Liver (tissue), 9 donors: ENCODE results near the gene SYT13. TPM values are rescaled to one million over a fixed set of nuclear protein-coding genes. Genes with fewer than 3 reads are reported as not detected.

Experiments
- DNase-seq: peaks from one replicate; pipeline ENCODE4 v3.0.0-alpha.2; 2017; ENCODE audit warnings: low spot score
- H3K27ac ChIP-seq, 2 donors: one replicate each; pipeline ENCODE4 v1.7.0; 2013; ENCODE audit warnings: inconsistent platforms in 2 of 2, low read length in 2 of 2, control low read depth in 1 of 2, low read depth in 1 of 2, mild to moderate bottlenecking in 1 of 2
- H3K27me3 ChIP-seq, 4 donors: one replicate each; pipeline versions ENCODE4 v1.6.1 to v1.7.0; 2013; ENCODE audit warnings: low read length in 3 of 4, inconsistent platforms in 1 of 4, mild to moderate bottlenecking in 1 of 4, moderate library complexity in 1 of 4; ENCODE audit not compliant: control insufficient read depth in 4 of 4, insufficient read depth in 4 of 4
- H3K36me3 ChIP-seq, 4 donors: one replicate each; pipeline versions ENCODE4 v1.6.1 to v1.7.0; 2013; ENCODE audit warnings: low read length in 3 of 4, mild to moderate bottlenecking in 3 of 4, low read depth in 1 of 4, moderate library complexity in 1 of 4; ENCODE audit not compliant: control insufficient read depth in 4 of 4, insufficient read depth in 3 of 4
- H3K4me1 ChIP-seq, 4 donors: one replicate each; pipeline versions ENCODE4 v1.6.1 to v1.7.0; 2013; ENCODE audit warnings: low read length in 3 of 4, mild to moderate bottlenecking in 3 of 4, moderate library complexity in 1 of 4; ENCODE audit not compliant: control insufficient read depth in 4 of 4, insufficient read depth in 4 of 4
- H3K4me3 ChIP-seq, 3 donors: one replicate each; pipeline versions ENCODE4 v1.6.1 to v1.7.0; 2013; ENCODE audit warnings: low read length in 3 of 3, control low read depth in 1 of 3, low read depth in 1 of 3, mild to moderate bottlenecking in 1 of 3
- H3K9ac ChIP-seq, 2 donors: one replicate each; pipeline ENCODE4 v1.7.0; 2013; ENCODE audit warnings: low read length in 2 of 2, mild to moderate bottlenecking in 2 of 2, moderate library complexity in 2 of 2, control low read depth in 1 of 2, low read depth in 1 of 2
- H3K9me3 ChIP-seq, 4 donors: one replicate each; pipeline versions ENCODE4 v1.6.1 to v1.7.0; 2013; ENCODE audit warnings: low read length in 3 of 4; ENCODE audit not compliant: control insufficient read depth in 4 of 4
- EGR1 ChIP-seq, 2 donors: IDR thresholded peaks; 2 replicates each; pipeline ENCODE4 v1.6.1; 2016 to 2018; ENCODE audit warnings: antibody characterized with exemption in 2 of 2, low read depth in 2 of 2
- FOXA1 ChIP-seq: IDR thresholded peaks from 2 replicates; pipeline ENCODE4 v1.6.1; 2016; ENCODE audit warnings: antibody characterized with exemption
- FOXA2 ChIP-seq: IDR thresholded peaks from 2 replicates; pipeline ENCODE4 v1.6.1; 2016; ENCODE audit warnings: antibody characterized with exemption
- GABPA ChIP-seq, 2 donors: IDR thresholded peaks in 1 of 2; conservative IDR thresholded peaks in 1 of 2; 2 replicates each; pipeline ENCODE4 v1.6.1; 2016; ENCODE audit warnings: antibody characterized with exemption in 2 of 2, mild to moderate bottlenecking in 1 of 2, moderate library complexity in 1 of 2
- HNF4A ChIP-seq, 2 donors: conservative IDR thresholded peaks; 2 replicates each; pipeline ENCODE4 v1.6.1; 2016; ENCODE audit warnings: antibody characterized with exemption in 2 of 2, mild to moderate bottlenecking in 2 of 2
- HNF4G ChIP-seq: IDR thresholded peaks from 2 replicates; pipeline ENCODE4 v1.6.1; 2016; ENCODE audit warnings: antibody characterized with exemption
- JUND ChIP-seq, 2 donors: IDR thresholded peaks; 2 replicates each; pipeline ENCODE4 v1.6.1; 2016; ENCODE audit warnings: antibody characterized with exemption in 2 of 2
- NR2F2 ChIP-seq: IDR thresholded peaks from 2 replicates; pipeline ENCODE4 v1.6.1; 2016; ENCODE audit warnings: antibody characterized with exemption
- RAD21 ChIP-seq, 2 donors: IDR thresholded peaks; 2 replicates each; pipeline ENCODE4 v1.6.1; 2016; ENCODE audit warnings: antibody characterized with exemption in 2 of 2, mild to moderate bottlenecking in 2 of 2
- RXRA ChIP-seq, 2 donors: IDR thresholded peaks; 2 replicates each; pipeline ENCODE4 v1.6.1; 2017 to 2018; ENCODE audit warnings: antibody characterized with exemption in 2 of 2, mild to moderate bottlenecking in 1 of 2
- SP1 ChIP-seq: IDR thresholded peaks from 2 replicates; pipeline ENCODE4 v1.6.1; 2018; ENCODE audit warnings: antibody characterized with exemption, mild to moderate bottlenecking
- YY1 ChIP-seq: IDR thresholded peaks from 2 replicates; pipeline ENCODE4 v1.6.1; 2016; ENCODE audit warnings: antibody characterized with exemption, mild to moderate bottlenecking
- WGBS: extraction: QIAGEN DNeasy Blood & Tissue Kit; methylation state at CpG from one replicate; pipeline ENCODE4 v1.1.7; 2013; 5-methylcytosine and 5-hydroxymethylcytosine counted together
- polyA plus RNA-seq, 2 donors: library from polyadenylated mRNA; stranded (reverse) in 1 of 2; unstranded in 1 of 2; fragments of 200-250 nt in 1 of 2; fragments of >200 nt in 1 of 2; fragmentation: Nextera tagmentation in 1 of 2; extraction: Ambion mirVana in 1 of 2; gene quantifications; one replicate each; pipeline versions ENCODE4 v1.2.1 to v1.2.3, GENCODE V29; 2013 to 2015
- total RNA-seq, 2 donors: library from RNA; depleted of rRNA; stranded (reverse); fragments of >200 nt; gene quantifications; one replicate each; pipeline ENCODE4 v1.2.3, GENCODE V29; 2014
- TF ChIP-seq, protein P1 (sequence below): fragments of 150-350 bp; IDR thresholded peaks from 2 replicates; pipeline ENCODE4 v1.5.1; 2017; ENCODE audit warnings: improper control_type of control experiment, low read depth, low read length; ENCODE audit not compliant: missing input control
- TF ChIP-seq, protein P2 (sequence below): IDR thresholded peaks from 2 replicates; pipeline ENCODE4 v1.6.1; 2016; ENCODE audit warnings: antibody characterized with exemption
- TF ChIP-seq, protein P3 (sequence below): IDR thresholded peaks from 2 replicates; pipeline ENCODE4 v1.6.1; 2016; ENCODE audit warnings: antibody characterized with exemption, mild to moderate bottlenecking
- TF ChIP-seq, protein P4 (sequence below): IDR thresholded peaks from 2 replicates; pipeline ENCODE4 v1.6.1; 2016; ENCODE audit warnings: antibody characterized with exemption
- donor health status: healthy.
- donor health status: healthy.
- donor health status: healthy.
- donor health status: healthy.
- donor health status: healthy.

SYT13 gene
- total and polyA plus RNA-seq, 4 donors: 0.05 to 0.33 (median 0.14) TPM

DNA sequence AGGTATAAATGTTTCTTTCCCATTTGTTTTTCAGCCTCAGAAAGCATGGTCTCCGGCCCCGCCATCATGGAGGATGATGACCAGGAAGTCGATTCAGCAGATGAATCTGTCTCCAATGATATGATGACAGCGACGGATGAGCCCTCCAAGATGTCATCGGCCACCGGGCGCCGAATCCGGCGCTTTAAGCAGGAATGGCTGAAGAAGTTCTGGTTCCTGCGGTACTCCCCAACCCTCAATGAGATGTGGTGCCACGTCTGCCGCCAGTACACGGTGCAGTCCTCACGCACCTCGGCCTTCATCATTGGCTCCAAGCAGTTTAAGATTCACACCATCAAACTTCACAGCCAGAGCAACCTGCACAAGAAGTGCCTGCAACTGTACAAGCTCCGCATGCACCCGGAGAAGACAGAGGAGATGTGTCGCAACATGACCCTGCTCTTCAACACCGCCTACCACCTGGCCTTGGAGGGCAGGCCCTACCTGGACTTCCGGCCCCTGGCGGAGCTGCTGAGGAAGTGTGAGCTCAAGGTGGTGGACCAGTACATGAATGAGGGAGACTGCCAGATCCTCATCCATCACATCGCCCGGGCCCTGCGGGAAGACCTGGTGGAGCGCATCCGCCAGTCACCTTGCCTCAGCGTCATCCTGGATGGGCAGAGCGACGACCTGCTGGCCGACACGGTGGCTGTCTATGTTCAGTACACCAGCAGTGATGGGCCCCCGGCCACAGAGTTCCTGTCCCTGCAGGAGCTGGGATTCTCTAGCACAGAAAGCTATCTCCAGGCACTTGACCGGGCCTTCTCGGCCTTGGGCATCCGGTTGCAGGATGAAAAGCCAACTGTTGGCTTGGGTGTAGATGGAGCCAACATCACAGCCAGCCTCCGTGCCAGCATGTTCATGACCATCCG lies 59.9 kb downstream of the SYT13 start:
- H3K27ac ChIP-seq: no peak overlapping the region
- H3K9me3 ChIP-seq: no peaks in the 10 kb centered on the region
- no peaks in the 10 kb centered on the region for H3K27me3 ChIP-seq
- TF ChIP-seq RAD21 (IDR thresholded peaks at IDR 0.05): no peak
- TF ChIP-seq EGR1 (IDR thresholded peaks at IDR 0.05; ENCODE audit: low read depth in 2 of 2): no peak
- TF ChIP-seq FOXA1: no peak
- TF ChIP-seq, protein P1, sequence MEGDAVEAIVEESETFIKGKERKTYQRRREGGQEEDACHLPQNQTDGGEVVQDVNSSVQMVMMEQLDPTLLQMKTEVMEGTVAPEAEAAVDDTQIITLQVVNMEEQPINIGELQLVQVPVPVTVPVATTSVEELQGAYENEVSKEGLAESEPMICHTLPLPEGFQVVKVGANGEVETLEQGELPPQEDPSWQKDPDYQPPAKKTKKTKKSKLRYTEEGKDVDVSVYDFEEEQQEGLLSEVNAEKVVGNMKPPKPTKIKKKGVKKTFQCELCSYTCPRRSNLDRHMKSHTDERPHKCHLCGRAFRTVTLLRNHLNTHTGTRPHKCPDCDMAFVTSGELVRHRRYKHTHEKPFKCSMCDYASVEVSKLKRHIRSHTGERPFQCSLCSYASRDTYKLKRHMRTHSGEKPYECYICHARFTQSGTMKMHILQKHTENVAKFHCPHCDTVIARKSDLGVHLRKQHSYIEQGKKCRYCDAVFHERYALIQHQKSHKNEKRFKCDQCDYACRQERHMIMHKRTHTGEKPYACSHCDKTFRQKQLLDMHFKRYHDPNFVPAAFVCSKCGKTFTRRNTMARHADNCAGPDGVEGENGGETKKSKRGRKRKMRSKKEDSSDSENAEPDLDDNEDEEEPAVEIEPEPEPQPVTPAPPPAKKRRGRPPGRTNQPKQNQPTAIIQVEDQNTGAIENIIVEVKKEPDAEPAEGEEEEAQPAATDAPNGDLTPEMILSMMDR: no peak
- no peak for TF ChIP-seq RXRA (IDR thresholded peaks at IDR 0.05)
- TF ChIP-seq, protein P2, sequence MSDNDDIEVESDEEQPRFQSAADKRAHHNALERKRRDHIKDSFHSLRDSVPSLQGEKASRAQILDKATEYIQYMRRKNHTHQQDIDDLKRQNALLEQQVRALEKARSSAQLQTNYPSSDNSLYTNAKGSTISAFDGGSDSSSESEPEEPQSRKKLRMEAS: no peak
- TF ChIP-seq HNF4A (conservative IDR thresholded peaks at IDR 0.05): no peak
- no peak overlapping the region for H3K4me3 ChIP-seq
- 98% methylated on average over 39 of the region's 39 CpGs for WGBS
- peaks cover 3 to 22% (median 8%) of the 10 kb centered on the region in 4 donors for H3K36me3 ChIP-seq
- H3K9ac ChIP-seq: no peak overlapping the region
- no peaks in the 10 kb centered on the region for H3K4me1 ChIP-seq
- DNase-seq: no peak

DNA sequence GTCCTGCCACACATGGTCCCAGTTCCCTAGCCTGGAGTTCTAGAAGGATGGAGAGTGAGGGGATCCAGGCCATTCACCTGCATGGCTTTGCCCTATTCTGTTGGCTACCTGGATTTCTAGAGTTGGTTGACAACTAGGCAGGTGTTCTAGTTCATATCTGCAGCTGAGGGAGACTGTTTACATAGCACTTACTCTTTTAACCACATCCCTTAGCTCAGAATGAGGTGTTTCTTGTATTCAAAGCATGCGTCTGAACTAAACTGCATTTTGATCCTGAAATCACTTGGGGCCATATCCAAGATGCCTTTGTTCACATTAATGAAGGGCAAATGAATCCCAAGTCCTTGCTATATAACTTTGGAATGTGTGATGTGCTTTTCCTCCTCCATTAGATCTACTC lies 60.9 kb downstream of the SYT13 start:
- TF ChIP-seq NR2F2 (no peak), JUND (IDR thresholded peaks at IDR 0.05) (no peak), RAD21 (IDR thresholded peaks at IDR 0.05) (no peak), SP1 (no peak), EGR1 (IDR thresholded peaks at IDR 0.05; ENCODE audit: low read depth in 2 of 2) (no peak), HNF4A (conservative IDR thresholded peaks at IDR 0.05) (no peak), FOXA1 (no peak), GABPA (IDR thresholded peaks at IDR 0.05 in 1 of 2, conservative IDR thresholded peaks at IDR 0.05 in 1 of 2) (no peak), HNF4G (no peak), RXRA (IDR thresholded peaks at IDR 0.05) (no peak), YY1 (no peak), FOXA2 (no peak)
- TF ChIP-seq, protein P2: no peak
- TF ChIP-seq, protein P1: no peak
- TF ChIP-seq, protein P3, sequence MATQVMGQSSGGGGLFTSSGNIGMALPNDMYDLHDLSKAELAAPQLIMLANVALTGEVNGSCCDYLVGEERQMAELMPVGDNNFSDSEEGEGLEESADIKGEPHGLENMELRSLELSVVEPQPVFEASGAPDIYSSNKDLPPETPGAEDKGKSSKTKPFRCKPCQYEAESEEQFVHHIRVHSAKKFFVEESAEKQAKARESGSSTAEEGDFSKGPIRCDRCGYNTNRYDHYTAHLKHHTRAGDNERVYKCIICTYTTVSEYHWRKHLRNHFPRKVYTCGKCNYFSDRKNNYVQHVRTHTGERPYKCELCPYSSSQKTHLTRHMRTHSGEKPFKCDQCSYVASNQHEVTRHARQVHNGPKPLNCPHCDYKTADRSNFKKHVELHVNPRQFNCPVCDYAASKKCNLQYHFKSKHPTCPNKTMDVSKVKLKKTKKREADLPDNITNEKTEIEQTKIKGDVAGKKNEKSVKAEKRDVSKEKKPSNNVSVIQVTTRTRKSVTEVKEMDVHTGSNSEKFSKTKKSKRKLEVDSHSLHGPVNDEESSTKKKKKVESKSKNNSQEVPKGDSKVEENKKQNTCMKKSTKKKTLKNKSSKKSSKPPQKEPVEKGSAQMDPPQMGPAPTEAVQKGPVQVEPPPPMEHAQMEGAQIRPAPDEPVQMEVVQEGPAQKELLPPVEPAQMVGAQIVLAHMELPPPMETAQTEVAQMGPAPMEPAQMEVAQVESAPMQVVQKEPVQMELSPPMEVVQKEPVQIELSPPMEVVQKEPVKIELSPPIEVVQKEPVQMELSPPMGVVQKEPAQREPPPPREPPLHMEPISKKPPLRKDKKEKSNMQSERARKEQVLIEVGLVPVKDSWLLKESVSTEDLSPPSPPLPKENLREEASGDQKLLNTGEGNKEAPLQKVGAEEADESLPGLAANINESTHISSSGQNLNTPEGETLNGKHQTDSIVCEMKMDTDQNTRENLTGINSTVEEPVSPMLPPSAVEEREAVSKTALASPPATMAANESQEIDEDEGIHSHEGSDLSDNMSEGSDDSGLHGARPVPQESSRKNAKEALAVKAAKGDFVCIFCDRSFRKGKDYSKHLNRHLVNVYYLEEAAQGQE: no peak
- TF ChIP-seq, protein P4, sequence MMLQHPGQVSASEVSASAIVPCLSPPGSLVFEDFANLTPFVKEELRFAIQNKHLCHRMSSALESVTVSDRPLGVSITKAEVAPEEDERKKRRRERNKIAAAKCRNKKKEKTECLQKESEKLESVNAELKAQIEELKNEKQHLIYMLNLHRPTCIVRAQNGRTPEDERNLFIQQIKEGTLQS: no peak
- Histone ChIP-seq H3K27ac (no peak overlapping the region), H3K36me3 (peaks cover 3 to 23% (median 8%) of the 10 kb centered on the region in 4 donors), H3K4me1 (no peaks in the 10 kb centered on the region), H3K4me3 (no peak overlapping the region), H3K9ac (no peak overlapping the region), H3K9me3 (no peaks in the 10 kb centered on the region), H3K27me3 (no peaks in the 10 kb centered on the region)
- DNase-seq: no peak
- WGBS: 96% methylated on average over 1 of the region's 1 CpG
